Measurements from ENCODE around the gene TXNIP.

GRCh38 chr1:146021622-146022402 lies 25.4 kb upstream of the TXNIP start, which contains the start of gene HJV:
- no peak for TF ChIP-seq CTCF (IDR thresholded peaks at IDR 0.05)
- no peak for TF ChIP-seq EZH2 (IDR thresholded peaks at IDR 0.05)

Data from neural progenitor cell (in vitro differentiated cells).